NCI-H226 (cell line): ENCODE data around the gene KCP.

Experiments
- DNase-seq: peaks from one replicate; pipeline ENCODE4 v3.0.0-alpha.2; 2015

KCP gene

GRCh38 chr7:128852537-128853254, 57.8 kb downstream of the KCP start:
- DNase-seq: no peak

GRCh38 chr7:128849804-128850490, 60.6 kb downstream of the KCP start:
- no peak for DNase-seq

GRCh38 chr7:128849156-128849515, 61.4 kb downstream of the KCP start:
- no peak for DNase-seq

GRCh38 chr7:128848289-128849155, 62.0 kb downstream of the KCP start:
- DNase-seq: no peak

- no peak for DNase-seq
These were observed 62.7 kb downstream of the KCP start for GRCh38 chr7:128847721-128848211.

GRCh38 chr7:128846781-128847444, 63.6 kb downstream of the KCP start:
- DNase-seq: no peak

GRCh38 chr7:128845987-128846386, 64.5 kb downstream of the KCP start:
- no peak for DNase-seq

- DNase-seq: no peak
These were observed 65.0 kb downstream of the KCP start for GRCh38 chr7:128845475-128845874.

GRCh38 chr7:128844777-128845311, 65.7 kb downstream of the KCP start:
- no peak for DNase-seq

GRCh38 chr7:128843938-128844621, 66.4 kb downstream of the KCP start:
- no peak for DNase-seq

GRCh38 chr7:128842674-128843641, 67.6 kb downstream of the KCP start:
- no peak for DNase-seq

GRCh38 chr7:128841921-128842673, 68.4 kb downstream of the KCP start:
- DNase-seq: no peak

- DNase-seq: no peak
These were observed 69.3 kb downstream of the KCP start for GRCh38 chr7:128841171-128841690.

GRCh38 chr7:128840326-128841170, 70.0 kb downstream of the KCP start:
- no peak for DNase-seq

GRCh38 chr7:128839751-128840177, 70.7 kb downstream of the KCP start:
- no peak for DNase-seq

- no peak for DNase-seq
These were observed 71.4 kb downstream of the KCP start for GRCh38 chr7:128838981-128839731.

- no peak for DNase-seq
These were observed 72.3 kb downstream of the KCP start for GRCh38 chr7:128838109-128838779.
